COLO668 (cell line): Measurements from ENCODE around the gene LHX3.
"Not testable (repeated sequence)": the region's sequence is repeated elsewhere in the genome, so short reads cannot be mapped to it uniquely, and the experiment has no call there.

ENCODE experiments used
- DNase-seq: peaks from one replicate; lab custom pipeline; 2025; ENCODE audit not compliant: unreplicated experiment; lab: John Stamatoyannopoulos, UW

The LHX3 gene

GRCh38 chr9:136156209-136157120 is 48.5 kb downstream of the LHX3 start:
- no peak for DNase-seq

GRCh38 chr9:136155576-136155975 is 49.4 kb downstream of the LHX3 start:
- DNase-seq: no peak

- no peak for DNase-seq
Measured at GRCh38 chr9:136154943-136155342, 50.0 kb downstream of the LHX3 start.

GRCh38 chr9:136153381-136154065 is 51.4 kb downstream of the LHX3 start:
- DNase-seq: peak; percentile 35

GRCh38 chr9:136152931-136153330 is 52.0 kb downstream of the LHX3 start:
- no peak for DNase-seq

GRCh38 chr9:136152543-136152866 is 52.4 kb downstream of the LHX3 start:
- no peak for DNase-seq

- DNase-seq: no peak
Measured at GRCh38 chr9:136151848-136152542, 52.9 kb downstream of the LHX3 start.

- DNase-seq: peak; percentile 11
Measured at GRCh38 chr9:136151214-136151804, 53.6 kb downstream of the LHX3 start.

- DNase-seq: not testable (repeated sequence)
Measured at GRCh38 chr9:136150664-136151213, 54.2 kb downstream of the LHX3 start.

GRCh38 chr9:136149853-136150252 is 55.1 kb downstream of the LHX3 start:
- no peak for DNase-seq

- DNase-seq: no peak
Measured at GRCh38 chr9:136149337-136149736, 55.6 kb downstream of the LHX3 start.

- no peak for DNase-seq
Measured at GRCh38 chr9:136148766-136149165, 56.2 kb downstream of the LHX3 start.

- peak; percentile 61 for DNase-seq
Measured at GRCh38 chr9:136147890-136148714, 56.8 kb downstream of the LHX3 start.

- DNase-seq: peak; percentile 13
Measured at GRCh38 chr9:136147038-136147889, 57.7 kb downstream of the LHX3 start.
